GM18507 (cell line): Measurements from ENCODE around the gene GARIN1A.

Experiments
- DNase-seq: peaks from one replicate; pipeline ENCODE4 v3.0.0; 2011; ENCODE audit warnings: low read depth; ENCODE audit not compliant: insufficient read length; ENCODE audit errors: extremely low spot score
- FAIRE-seq: peaks from 2 replicates; lab custom pipeline; 2011; peaks lifted over from hg19 to GRCh38; lab: Jason Lieb, UNC

The GARIN1A gene

DNA sequence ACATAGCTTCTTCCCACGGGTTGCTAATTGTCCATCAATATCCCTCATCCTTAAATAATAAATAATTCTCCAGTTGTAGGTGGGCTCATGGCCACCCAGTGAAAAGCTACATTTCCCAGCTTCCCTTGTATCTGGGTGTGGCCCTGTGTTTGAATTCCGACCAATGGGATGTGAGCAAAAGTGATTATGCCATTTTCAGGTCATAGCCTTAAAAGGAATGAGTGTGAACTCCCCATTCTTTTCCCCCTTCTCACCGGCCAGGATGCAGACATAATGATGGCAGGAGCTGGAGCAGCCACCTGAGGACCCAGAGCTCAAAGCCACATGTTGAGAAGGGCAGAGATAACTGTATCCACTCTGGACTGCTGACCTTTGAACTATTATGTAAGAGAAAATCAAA, 36.7 kb downstream of the GARIN1A start:
- DNase-seq (no peak), FAIRE-seq (no peak)

DNA sequence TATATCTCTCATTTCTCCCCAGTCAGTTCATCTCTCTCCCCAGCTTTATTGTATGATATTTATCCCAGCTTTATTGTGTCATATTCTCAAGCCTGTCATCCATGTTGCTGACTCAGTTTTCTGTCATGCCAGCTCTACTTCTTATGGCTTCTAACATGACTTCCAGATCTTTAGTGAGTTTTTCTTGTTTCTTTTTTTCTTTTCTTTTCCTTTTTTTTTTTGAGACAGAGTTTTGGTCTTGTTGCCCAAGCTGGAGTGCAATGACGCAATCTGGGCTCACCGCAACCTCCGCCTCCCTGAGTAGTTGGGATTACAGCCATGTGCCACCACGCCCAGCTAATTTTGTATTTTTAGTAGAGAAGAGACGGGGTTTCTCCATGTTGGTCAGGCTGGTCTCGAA, 38.4 kb downstream of the GARIN1A start:
- FAIRE-seq: no peak
- DNase-seq: no peak

DNA sequence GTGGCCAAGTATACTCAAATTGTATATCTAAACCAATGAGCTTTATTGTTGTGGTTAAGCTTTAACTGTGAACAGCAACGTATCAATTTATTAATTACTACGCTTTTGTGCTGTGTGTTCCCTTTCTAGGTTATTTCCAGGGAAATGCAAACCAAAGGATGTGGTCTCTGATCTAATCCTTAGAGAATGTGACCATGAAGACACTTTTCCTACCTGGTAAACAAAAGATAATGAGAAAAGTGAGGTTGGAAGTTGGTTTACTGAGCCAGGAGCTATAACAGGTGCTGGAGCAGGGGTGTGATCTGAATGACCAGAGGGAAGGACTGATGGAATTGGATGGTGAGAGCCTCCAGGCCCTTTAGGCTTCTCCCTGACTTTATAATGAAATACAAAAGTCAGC, 41.7 kb downstream of the GARIN1A start:
- FAIRE-seq (no peak), DNase-seq (no peak)

DNA sequence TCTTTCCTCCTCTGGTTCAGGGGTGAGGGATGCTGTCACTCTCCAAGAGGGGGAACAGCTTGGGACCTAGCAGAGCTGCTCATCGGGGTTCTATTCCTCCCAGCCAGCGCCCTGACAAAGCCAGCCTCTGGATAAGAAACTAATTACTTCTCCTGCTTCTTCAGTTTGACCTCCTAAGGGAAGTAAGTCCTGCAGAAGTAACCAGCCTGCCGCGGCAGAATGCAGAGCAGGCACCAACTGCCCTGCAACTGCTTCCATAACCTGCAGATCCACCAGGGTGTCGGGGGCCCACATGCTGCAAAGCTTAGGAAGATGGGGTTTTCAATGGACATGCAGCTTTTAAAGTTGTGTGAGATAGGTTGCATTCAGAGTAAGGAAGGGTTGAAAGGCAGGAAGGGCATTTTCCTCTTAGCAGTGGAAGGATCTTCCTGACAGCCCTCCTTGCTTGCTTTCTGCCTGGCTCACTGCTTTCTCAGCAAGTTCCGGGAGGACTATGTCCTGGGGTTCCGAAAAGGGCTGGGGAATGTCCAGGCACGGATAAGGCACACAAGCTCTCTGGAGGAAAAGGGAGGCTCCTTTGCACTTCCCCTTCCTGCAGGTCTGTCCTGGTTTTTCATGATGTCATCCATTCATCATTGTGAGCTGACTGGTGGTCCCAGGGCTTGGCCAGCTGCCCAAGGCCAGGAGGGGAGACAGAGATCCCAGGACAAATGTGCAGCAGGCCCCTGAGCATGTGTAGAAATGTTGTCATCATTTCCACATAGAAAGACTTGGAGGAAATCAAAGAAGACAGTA, 42.8 kb downstream of the GARIN1A start:
- FAIRE-seq (no peak), DNase-seq (no peak)

DNA sequence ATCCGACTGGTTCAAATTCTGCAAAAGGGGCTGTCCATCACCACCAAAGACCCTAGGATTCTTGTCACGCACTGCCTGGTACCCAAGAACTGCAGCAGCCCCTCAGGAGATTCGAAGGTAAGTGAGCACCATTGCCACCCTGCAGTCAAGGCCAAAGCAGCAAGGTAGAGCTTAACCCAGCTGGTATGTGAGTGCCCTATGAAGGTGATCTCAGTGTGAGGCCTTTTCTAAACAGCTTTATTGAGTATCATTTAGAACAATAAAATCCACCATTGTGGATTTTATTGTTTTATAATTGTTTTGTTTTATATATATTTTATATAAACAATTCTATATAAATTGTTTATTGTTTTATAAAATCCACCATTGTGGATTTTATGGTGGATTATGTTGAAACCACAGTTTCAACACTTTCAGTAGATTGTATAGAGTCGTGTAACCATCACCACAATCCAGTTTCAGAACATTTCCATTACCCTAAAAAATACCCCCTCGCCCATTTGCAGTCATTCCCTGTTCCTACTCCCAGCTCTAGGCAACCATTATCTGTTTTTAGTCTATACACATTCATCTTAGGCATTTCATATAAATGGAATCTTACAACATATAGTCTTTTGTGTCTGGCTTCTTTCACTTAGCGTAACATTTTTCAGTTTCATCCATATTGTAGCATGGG, 47.0 kb downstream of the GARIN1A start:
- no peak for FAIRE-seq
- no peak for DNase-seq

DNA sequence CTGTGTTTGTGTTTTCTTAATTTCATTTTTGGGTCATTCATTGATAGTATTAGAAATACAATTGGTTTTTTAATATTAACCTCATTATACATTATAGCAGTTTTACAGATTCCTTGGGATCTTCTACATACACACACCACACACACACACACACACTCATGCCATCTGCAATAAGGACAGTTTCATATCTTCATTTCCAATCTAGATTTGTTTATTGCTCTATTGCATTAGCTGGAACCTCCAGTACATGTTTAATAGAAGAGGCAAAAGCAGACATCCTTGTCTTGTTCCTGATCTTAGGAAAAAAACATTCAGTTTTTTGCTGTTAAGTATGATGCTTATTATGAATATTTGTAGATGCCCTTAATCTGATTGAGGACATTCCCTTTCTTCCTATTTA, 49.3 kb downstream of the GARIN1A start:
- no peak for FAIRE-seq

More for the DNA sequence above, 49.3 kb downstream of the GARIN1A start:
- no peak for DNase-seq
